DOHH2 (cell line): ENCODE results near the gene SMKR1.

Source experiments
- H3F3A ChIP-seq: fragments of 200-600 bp; sonication (generic), shearing (Covaris generic); 2 replicates; pipeline ENCODE4 v1.6.0; 2016; ENCODE audit warnings: antibody characterized with exemption, mild to moderate bottlenecking; ENCODE audit not compliant: control insufficient read depth, insufficient read depth
- H3K27ac ChIP-seq: fragments of 200-600 bp; sonication (generic); 2 replicates; pipeline ENCODE4 v1.5.1; 2014; ENCODE audit warnings: low read depth, mild to moderate bottlenecking, low read length, moderate library complexity
- H3K27me3 ChIP-seq: fragments of 200-600 bp; sonication (generic); 2 replicates; pipeline ENCODE4 v1.6.1; 2014; ENCODE audit warnings: mild to moderate bottlenecking, low read length, mixed read lengths; ENCODE audit not compliant: control insufficient read depth
- H3K36me3 ChIP-seq: fragments of 200-600 bp; sonication (generic); 2 replicates; pipeline ENCODE4 v1.6.1; 2014; ENCODE audit warnings: mild to moderate bottlenecking, low read length, moderate library complexity, mixed read lengths; ENCODE audit not compliant: control insufficient read depth
- H3K4me1 ChIP-seq: fragments of 200-600 bp; sonication (generic); 2 replicates; pipeline ENCODE4 v1.6.1; 2014; ENCODE audit warnings: mild to moderate bottlenecking, low read length, mixed read lengths; ENCODE audit not compliant: control insufficient read depth
- H3K4me2 ChIP-seq: fragments of 200-600 bp; sonication (generic); 2 replicates; pipeline ENCODE4 v1.6.0; 2014; ENCODE audit warnings: mild to moderate bottlenecking, low read length, moderate library complexity
- H3K4me3 ChIP-seq: fragments of 200-600 bp; sonication (generic); 2 replicates; pipeline ENCODE4 v1.5.1; 2014; ENCODE audit warnings: mild to moderate bottlenecking, low read length, mixed read lengths
- H3K79me2 ChIP-seq: fragments of 200-600 bp; sonication (generic); 2 replicates; pipeline ENCODE4 v1.6.1; 2014; ENCODE audit warnings: mild to moderate bottlenecking, low read length, mixed read lengths; ENCODE audit not compliant: control insufficient read depth
- H3K9me2 ChIP-seq: fragments of 200-600 bp; sonication (generic); replicated peaks from 2 replicates; pipeline ENCODE4 v1.6.1; 2014; ENCODE audit warnings: mild to moderate bottlenecking, low read length, mixed read lengths; ENCODE audit not compliant: control insufficient read depth
- H3K9me3 ChIP-seq: fragments of 200-600 bp; sonication (generic); 2 replicates; pipeline ENCODE4 v1.6.1; 2014; ENCODE audit warnings: antibody characterized with exemption, low read length, mixed read lengths; ENCODE audit not compliant: control insufficient read depth, insufficient read depth
- H4K20me1 ChIP-seq: fragments of 200-600 bp; sonication (generic); 2 replicates; pipeline ENCODE4 v1.6.0; 2014; ENCODE audit warnings: low read depth, mild to moderate bottlenecking, antibody characterized with exemption, low read length, moderate library complexity; ENCODE audit not compliant: control insufficient read depth, insufficient read depth
- CTCF ChIP-seq: fragments of 200-600 bp; sonication (generic); IDR thresholded peaks from one replicate; pipeline ENCODE4 v1.5.1; 2014; ENCODE audit warnings: antibody characterized with exemption, mild to moderate bottlenecking, low read depth, low read length; ENCODE audit not compliant: poor library complexity, severe bottlenecking
- EZH2phosphoT487 ChIP-seq: fragments of 200-600 bp; sonication (generic); IDR thresholded peaks from 2 replicates; pipeline ENCODE4 v1.6.1; 2017; ENCODE audit warnings: borderline replicate concordance, mild to moderate bottlenecking, antibody characterized with exemption, low read length, moderate library complexity, mixed read lengths

Gene SMKR1

DNA sequence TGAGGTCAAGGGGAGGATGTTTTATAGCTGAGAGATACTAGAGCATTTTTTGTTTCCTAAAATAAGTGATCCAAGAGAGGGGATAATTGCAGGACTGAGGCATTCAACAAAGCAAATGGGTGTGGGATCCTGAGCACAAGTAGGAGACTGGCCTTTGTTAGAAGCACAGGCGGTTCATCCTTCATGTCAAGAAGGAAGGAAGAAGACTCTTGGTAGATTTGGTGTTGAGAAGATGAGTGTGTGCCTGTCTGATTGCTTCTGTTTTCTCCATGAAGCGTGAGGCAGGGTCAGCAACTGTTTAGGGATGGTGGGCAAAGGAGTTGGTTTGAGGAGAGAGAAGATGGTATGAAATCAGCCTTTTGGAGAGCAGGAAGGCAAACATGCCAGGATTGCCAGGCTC lies 40.5 kb upstream of the SMKR1 start:
- TF ChIP-seq EZH2phosphoT487 (no peak), CTCF (no peak)
- H3K4me2 ChIP-seq: no peak overlapping the region
- H3K79me2 ChIP-seq: no peaks in the 10 kb centered on the region
- H3K27me3 ChIP-seq: no peaks in the 10 kb centered on the region
- H3K27ac ChIP-seq: no peak overlapping the region
- H3K36me3 ChIP-seq: peaks cover 36% of the 10 kb centered on the region
- H3K4me1 ChIP-seq: no peaks in the 10 kb centered on the region
- H3K4me3 ChIP-seq: no peak overlapping the region
- no peaks in the 10 kb centered on the region for H3K9me3 ChIP-seq
- no peaks in the 10 kb centered on the region for H4K20me1 ChIP-seq
- no peaks in the 10 kb centered on the region for H3F3A ChIP-seq
- no peaks in the 10 kb centered on the region for H3K9me2 ChIP-seq

- no peaks in the 10 kb centered on the region for H3K4me1 ChIP-seq
- H3F3A ChIP-seq: no peaks in the 10 kb centered on the region
- H4K20me1 ChIP-seq: no peaks in the 10 kb centered on the region
- no peak for TF ChIP-seq CTCF
- no peak for TF ChIP-seq EZH2phosphoT487
- H3K4me3 ChIP-seq: no peak overlapping the region
- no peaks in the 10 kb centered on the region for H3K27me3 ChIP-seq
- H3K9me3 ChIP-seq: no peaks in the 10 kb centered on the region
- H3K79me2 ChIP-seq: no peaks in the 10 kb centered on the region
- peaks cover 33% of the 10 kb centered on the region for H3K36me3 ChIP-seq
- H3K4me2 ChIP-seq: no peak overlapping the region
- H3K27ac ChIP-seq: no peak overlapping the region
- H3K9me2 ChIP-seq: no peaks in the 10 kb centered on the region
Observed at GRCh38 chr7:129462420-129462819, 39.9 kb upstream of the SMKR1 start.

DNA sequence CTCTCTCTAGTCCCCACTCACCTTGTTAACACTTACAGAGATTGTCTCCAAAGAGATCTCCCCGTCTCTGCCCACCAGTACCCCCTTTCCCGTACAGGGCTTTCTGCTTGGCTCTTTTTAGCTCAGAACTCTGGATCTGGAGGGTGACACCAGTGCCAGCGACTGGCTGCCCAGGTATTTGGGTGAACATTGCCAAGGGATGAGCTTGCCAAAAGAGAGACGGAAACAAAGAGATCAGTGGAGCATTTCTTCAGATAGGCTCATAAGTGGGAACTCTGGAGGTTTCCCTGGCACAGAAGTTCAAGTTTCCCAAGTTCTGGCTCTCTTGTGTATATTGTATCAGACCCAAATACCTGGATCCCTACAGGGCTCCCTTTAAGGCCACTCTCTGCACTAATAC lies 38.1 kb upstream of the SMKR1 start:
- no peaks in the 10 kb centered on the region for H4K20me1 ChIP-seq
- no peaks in the 10 kb centered on the region for H3F3A ChIP-seq
- H3K27ac ChIP-seq: no peak overlapping the region
- no peaks in the 10 kb centered on the region for H3K9me3 ChIP-seq
- no peak overlapping the region for H3K4me2 ChIP-seq
- H3K36me3 ChIP-seq: peaks cover 27% of the 10 kb centered on the region
- H3K9me2 ChIP-seq: no peaks in the 10 kb centered on the region
- no peak for TF ChIP-seq CTCF
- TF ChIP-seq EZH2phosphoT487: no peak
- no peak overlapping the region for H3K4me3 ChIP-seq
- no peaks in the 10 kb centered on the region for H3K79me2 ChIP-seq
- H3K4me1 ChIP-seq: no peaks in the 10 kb centered on the region
- H3K27me3 ChIP-seq: no peaks in the 10 kb centered on the region

DNA sequence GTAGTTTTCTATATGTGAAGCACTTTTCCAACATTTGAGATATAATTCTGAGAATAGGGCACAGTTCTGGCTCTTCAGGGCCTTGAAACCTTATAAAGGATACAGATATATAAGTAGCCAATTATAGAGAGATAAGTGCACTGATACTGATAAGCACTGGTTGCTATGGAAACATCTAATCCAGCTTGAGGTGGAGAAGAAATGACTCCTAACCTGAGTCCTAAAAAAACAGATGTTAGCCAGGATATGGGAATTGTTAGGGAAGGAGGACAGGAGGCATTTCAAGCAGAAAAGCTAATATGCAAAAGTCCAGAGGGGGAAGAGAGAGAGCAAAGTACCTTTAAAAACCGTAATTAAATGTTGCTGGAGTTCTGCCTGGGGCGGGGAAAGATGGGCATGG lies 37.3 kb upstream of the SMKR1 start:
- TF ChIP-seq EZH2phosphoT487 (no peak), CTCF (no peak)
- Histone ChIP-seq H3K27ac (no peak overlapping the region), H3K9me3 (no peaks in the 10 kb centered on the region), H3K4me3 (no peak overlapping the region), H3K27me3 (no peaks in the 10 kb centered on the region), H3K9me2 (no peaks in the 10 kb centered on the region), H3K36me3 (peaks cover 22% of the 10 kb centered on the region), H3K79me2 (no peaks in the 10 kb centered on the region), H3K4me1 (no peaks in the 10 kb centered on the region), H3K4me2 (no peak overlapping the region), H4K20me1 (no peaks in the 10 kb centered on the region), H3F3A (no peaks in the 10 kb centered on the region)
